Measurements from ENCODE around the gene FSTL1.

DNA sequence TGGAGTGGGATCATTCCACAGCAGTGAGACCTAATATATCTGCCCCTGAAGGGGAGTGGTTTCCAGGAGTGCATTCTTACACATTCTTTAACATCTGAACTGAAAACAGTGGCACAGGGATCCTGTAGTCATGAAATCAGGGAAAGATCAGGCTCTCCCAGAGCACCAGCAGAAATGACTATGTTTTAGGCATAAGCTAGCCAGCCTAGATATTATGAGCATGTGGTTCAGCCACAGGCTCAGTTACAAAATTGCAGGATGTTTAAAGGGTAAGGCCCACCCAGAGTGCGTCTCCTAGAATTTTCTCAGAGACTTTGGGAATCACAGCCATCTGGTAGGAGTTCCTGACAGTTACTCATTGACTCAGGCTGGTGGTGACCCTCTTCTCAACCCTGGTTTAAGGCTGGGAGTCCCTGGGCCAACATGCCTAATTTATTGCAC lies 20.9 kb downstream of the FSTL1 start:
- no peak for TF ChIP-seq SP2 (tag by site-specific recombination; IDR thresholded peaks at IDR 0.05)
- TF ChIP-seq, protein P1, sequence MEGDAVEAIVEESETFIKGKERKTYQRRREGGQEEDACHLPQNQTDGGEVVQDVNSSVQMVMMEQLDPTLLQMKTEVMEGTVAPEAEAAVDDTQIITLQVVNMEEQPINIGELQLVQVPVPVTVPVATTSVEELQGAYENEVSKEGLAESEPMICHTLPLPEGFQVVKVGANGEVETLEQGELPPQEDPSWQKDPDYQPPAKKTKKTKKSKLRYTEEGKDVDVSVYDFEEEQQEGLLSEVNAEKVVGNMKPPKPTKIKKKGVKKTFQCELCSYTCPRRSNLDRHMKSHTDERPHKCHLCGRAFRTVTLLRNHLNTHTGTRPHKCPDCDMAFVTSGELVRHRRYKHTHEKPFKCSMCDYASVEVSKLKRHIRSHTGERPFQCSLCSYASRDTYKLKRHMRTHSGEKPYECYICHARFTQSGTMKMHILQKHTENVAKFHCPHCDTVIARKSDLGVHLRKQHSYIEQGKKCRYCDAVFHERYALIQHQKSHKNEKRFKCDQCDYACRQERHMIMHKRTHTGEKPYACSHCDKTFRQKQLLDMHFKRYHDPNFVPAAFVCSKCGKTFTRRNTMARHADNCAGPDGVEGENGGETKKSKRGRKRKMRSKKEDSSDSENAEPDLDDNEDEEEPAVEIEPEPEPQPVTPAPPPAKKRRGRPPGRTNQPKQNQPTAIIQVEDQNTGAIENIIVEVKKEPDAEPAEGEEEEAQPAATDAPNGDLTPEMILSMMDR (tag by site-specific recombination; IDR thresholded peaks at IDR 0.05), result no peak
- TF ChIP-seq, protein P2, sequence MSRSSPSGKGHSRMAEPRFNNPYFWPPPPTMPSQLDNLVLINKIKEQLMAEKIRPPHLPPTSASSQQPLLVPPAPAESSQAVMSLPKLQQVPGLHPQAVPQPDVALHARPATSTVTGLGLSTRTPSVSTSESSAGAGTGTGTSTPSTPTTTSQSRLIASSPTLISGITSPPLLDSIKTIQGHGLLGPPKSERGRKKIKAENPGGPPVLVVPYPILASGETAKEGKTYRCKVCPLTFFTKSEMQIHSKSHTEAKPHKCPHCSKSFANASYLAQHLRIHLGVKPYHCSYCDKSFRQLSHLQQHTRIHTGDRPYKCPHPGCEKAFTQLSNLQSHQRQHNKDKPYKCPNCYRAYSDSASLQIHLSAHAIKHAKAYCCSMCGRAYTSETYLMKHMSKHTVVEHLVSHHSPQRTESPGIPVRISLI (tag by site-specific recombination; IDR thresholded peaks at IDR 0.05), result no peak
- no peak for TF ChIP-seq ZNF16 (tag by site-specific recombination; IDR thresholded peaks at IDR 0.05; ENCODE audit: low read depth)
- TF ChIP-seq, protein P3, sequence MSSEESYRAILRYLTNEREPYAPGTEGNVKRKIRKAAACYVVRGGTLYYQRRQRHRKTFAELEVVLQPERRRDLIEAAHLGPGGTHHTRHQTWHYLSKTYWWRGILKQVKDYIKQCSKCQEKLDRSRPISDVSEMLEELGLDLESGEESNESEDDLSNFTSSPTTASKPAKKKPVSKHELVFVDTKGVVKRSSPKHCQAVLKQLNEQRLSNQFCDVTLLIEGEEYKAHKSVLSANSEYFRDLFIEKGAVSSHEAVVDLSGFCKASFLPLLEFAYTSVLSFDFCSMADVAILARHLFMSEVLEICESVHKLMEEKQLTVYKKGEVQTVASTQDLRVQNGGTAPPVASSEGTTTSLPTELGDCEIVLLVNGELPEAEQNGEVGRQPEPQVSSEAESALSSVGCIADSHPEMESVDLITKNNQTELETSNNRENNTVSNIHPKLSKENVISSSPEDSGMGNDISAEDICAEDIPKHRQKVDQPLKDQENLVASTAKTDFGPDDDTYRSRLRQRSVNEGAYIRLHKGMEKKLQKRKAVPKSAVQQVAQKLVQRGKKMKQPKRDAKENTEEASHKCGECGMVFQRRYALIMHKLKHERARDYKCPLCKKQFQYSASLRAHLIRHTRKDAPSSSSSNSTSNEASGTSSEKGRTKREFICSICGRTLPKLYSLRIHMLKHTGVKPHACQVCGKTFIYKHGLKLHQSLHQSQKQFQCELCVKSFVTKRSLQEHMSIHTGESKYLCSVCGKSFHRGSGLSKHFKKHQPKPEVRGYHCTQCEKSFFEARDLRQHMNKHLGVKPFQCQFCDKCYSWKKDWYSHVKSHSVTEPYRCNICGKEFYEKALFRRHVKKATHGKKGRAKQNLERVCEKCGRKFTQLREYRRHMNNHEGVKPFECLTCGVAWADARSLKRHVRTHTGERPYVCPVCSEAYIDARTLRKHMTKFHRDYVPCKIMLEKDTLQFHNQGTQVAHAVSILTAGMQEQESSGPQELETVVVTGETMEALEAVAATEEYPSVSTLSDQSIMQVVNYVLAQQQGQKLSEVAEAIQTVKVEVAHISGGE (tag by site-specific recombination; conservative IDR thresholded peaks at IDR 0.05; ENCODE audit: low read depth), result no peak
- TF ChIP-seq ZBTB21 (tag by site-specific recombination; IDR thresholded peaks at IDR 0.05), result no peak
- no peak for TF ChIP-seq IKZF3 (tag by site-specific recombination; IDR thresholded peaks at IDR 0.05)
- TF ChIP-seq, protein P4, sequence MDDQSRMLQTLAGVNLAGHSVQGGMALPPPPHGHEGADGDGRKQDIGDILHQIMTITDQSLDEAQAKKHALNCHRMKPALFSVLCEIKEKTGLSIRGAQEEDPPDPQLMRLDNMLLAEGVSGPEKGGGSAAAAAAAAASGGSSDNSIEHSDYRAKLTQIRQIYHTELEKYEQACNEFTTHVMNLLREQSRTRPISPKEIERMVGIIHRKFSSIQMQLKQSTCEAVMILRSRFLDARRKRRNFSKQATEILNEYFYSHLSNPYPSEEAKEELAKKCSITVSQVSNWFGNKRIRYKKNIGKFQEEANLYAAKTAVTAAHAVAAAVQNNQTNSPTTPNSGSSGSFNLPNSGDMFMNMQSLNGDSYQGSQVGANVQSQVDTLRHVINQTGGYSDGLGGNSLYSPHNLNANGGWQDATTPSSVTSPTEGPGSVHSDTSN (CRISPR knock-in tag; IDR thresholded peaks at IDR 0.05), result no peak
- TF ChIP-seq, protein P5, sequence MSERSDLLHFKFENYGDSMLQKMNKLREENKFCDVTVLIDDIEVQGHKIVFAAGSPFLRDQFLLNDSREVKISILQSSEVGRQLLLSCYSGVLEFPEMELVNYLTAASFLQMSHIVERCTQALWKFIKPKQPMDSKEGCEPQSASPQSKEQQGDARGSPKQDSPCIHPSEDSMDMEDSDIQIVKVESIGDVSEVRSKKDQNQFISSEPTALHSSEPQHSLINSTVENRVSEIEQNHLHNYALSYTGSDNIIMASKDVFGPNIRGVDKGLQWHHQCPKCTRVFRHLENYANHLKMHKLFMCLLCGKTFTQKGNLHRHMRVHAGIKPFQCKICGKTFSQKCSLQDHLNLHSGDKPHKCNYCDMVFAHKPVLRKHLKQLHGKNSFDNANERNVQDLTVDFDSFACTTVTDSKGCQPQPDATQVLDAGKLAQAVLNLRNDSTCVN (tag by site-specific recombination; optimal IDR thresholded peaks at IDR 0.05), result no peak
- TF ChIP-seq BCL11B (tag by site-specific recombination; IDR thresholded peaks at IDR 0.05; ENCODE audit: low read depth), result no peak
- TF ChIP-seq ZNF341 (tag by site-specific recombination; IDR thresholded peaks at IDR 0.05; ENCODE audit: low read depth), result no peak
- no peak for TF ChIP-seq ZNF707 (tag by site-specific recombination; IDR thresholded peaks at IDR 0.05)
- TF ChIP-seq ZNF24 (tag by site-specific recombination; IDR thresholded peaks at IDR 0.05), result no peak
- TF ChIP-seq, protein P6, sequence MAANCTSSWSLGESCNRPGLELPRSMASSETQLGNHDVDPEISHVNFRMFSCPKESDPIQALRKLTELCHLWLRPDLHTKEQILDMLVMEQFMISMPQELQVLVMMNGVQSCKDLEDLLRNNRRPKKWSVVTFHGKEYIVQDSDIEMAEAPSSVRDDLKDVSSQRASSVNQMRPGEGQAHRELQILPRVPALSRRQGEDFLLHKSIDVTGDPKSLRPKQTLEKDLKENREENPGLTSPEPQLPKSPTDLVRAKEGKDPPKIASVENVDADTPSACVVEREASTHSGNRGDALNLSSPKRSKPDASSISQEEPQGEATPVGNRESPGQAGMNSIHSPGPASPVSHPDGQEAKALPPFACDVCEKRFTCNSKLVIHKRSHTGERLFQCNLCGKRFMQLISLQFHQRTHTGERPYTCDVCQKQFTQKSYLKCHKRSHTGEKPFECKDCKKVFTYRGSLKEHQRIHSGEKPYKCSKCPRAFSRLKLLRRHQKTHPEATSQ (tag by site-specific recombination; IDR thresholded peaks at IDR 0.05), result no peak
